Adrenal gland (tissue), 12 donors: Measurements from ENCODE around the gene SBF1. TPM values are rescaled to one million over a fixed set of nuclear protein-coding genes. Genes with fewer than 3 reads are reported as not detected.

Experiments
- DNase-seq, 7 donors: peaks; one replicate each; pipeline ENCODE4 v3.0.0-alpha.2; 2019 to 2020
- H3K27ac ChIP-seq, 5 donors: fragments of 200-600 bp; sonication (generic) in 4 of 5; 1 replicate in 3 of 5; 2 replicates in 2 of 5; pipeline versions ENCODE4 v1.5.1 to v1.8.0; 2016 to 2020; ENCODE audit warnings: mild to moderate bottlenecking in 1 of 5
- H3K27me3 ChIP-seq: fragments of 200-600 bp; 2 replicates; pipeline ENCODE4 v1.8.0; 2021
- H3K36me3 ChIP-seq, 2 donors: fragments of 200-600 bp; replicated peaks in 1 of 2; 1 replicate in 1 of 2; 2 replicates in 1 of 2; pipeline versions ENCODE4 v1.5.1 to v1.8.0; 2018 to 2022
- H3K4me1 ChIP-seq, 2 donors: fragments of 200-600 bp; replicated peaks in 1 of 2; 1 replicate in 1 of 2; 2 replicates in 1 of 2; pipeline versions ENCODE4 v1.5.1 to v1.8.0; 2018 to 2021
- H3K4me3 ChIP-seq, 4 donors: fragments of 200-600 bp; sonication (generic) in 3 of 4; one replicate each; pipeline ENCODE4 v1.5.1; 2016 to 2018
- H3K9me3 ChIP-seq, 3 donors: fragments of 200-600 bp; sonication (generic) in 1 of 3; replicated peaks in 1 of 3; 1 replicate in 2 of 3; 2 replicates in 1 of 3; pipeline versions ENCODE4 v1.5.1 to v1.8.0; 2016 to 2021
- CTCF ChIP-seq, 6 experiments: fragments of 450-650 bp in 4 of 6; fragments of 200-600 bp in 2 of 6; sonication (generic) in 1 of 6; IDR thresholded peaks; 1 replicate in 5 of 6; 2 replicates in 1 of 6; pipeline versions ENCODE4 v1.5.1 to v1.8.0; 2016 to 2021; ENCODE audit warnings: antibody characterized with exemption in 6 of 6, mild to moderate bottlenecking in 2 of 6, moderate library complexity in 1 of 6
- POLR2A ChIP-seq, 2 donors: fragments of 450-650 bp; IDR thresholded peaks; one replicate each; pipeline ENCODE4 v1.6.1; 2017; ENCODE audit warnings: antibody characterized with exemption in 2 of 2, mild to moderate bottlenecking in 2 of 2, moderate library complexity in 1 of 2
- WGBS, 4 donors: extraction: QIAGEN DNeasy Blood & Tissue Kit in 2 of 4; methylation state at CpG; one replicate each; pipeline versions ENCODE4 v1.1.5 to v1.1.7; 2013 to 2017; 5-methylcytosine and 5-hydroxymethylcytosine counted together
- intact Hi-C, 2 donors: fragments of 100-400 bp; cut with DNase I; formaldehyde crosslinking; loops; one replicate each; pipeline versions ENCODE4 v1.14.1 to v1.15.0; 2022 to 2023
- polyA plus RNA-seq, 3 donors: library from polyadenylated mRNA; stranded (reverse); fragments of 200-250 nt in 2 of 3; fragments of 350-450 nt in 1 of 3; fragmentation: Illumina TruSeq in 1 of 3; extraction: RNeasy Lipid Tissue Mini Kit (QIAGEN cat#74804) in 1 of 3; gene quantifications; one replicate each; pipeline ENCODE4 v1.2.3, GENCODE V29; 2013 to 2014
- total RNA-seq, 9 donors: library from RNA; depleted of rRNA in 4 of 9; stranded (reverse); fragments of >200 nt in 4 of 9; fragments of 120-200 nt in 1 of 9; fragmentation: NEBNext Ultra II Directional in 1 of 9; extraction: Animal tissue kit (Norgen Biotek cat#: 25700) in 1 of 9; gene quantifications; one replicate each; pipeline versions ENCODE4 v1.1.0 to v1.2.4, GENCODE V29; 2013 to 2023
- donor health status: healthy with polysubstance abuse.
- donor health status: Bipolar disorder and iron deficiency.
- donor health status: DM: yes; HTN: yes; CAD: no.
- donor health status: DM: no; HTN: no; CAD: no.
- donor health status: DM: no; HTN: no; CAD: no.
- donor health status: DM: yes; HTN: yes; CAD: no.

Gene SBF1
- total and polyA plus RNA-seq, 12 donors = 8.4 to 117 (median 72.9) TPM

- H3K9me3 ChIP-seq = no peaks in the 10 kb centered on the region
- peaks cover 6 to 12% of the 10 kb centered on the region in 2 donors for H3K4me1 ChIP-seq
- no peak overlapping the region for H3K4me3 ChIP-seq
- no peaks in the 10 kb centered on the region for H3K27me3 ChIP-seq
- DNase-seq = no peak
- peaks cover 0 to 23% of the 10 kb centered on the region in 2 donors for H3K36me3 ChIP-seq
- WGBS, 4 donors = 91 to 97% (median 96%) methylated on average over 21 to 25 of the region's 25 CpGs
- TF ChIP-seq POLR2A (IDR thresholded peaks at IDR 0.05) (no peak), CTCF (IDR thresholded peaks at IDR 0.05) (no peak)
- intact Hi-C loops = no loop called here
- no peak overlapping the region for H3K27ac ChIP-seq
Measured at GRCh38 chr22:50406416-50407170, 68.2 kb downstream of the SBF1 start.

- Histone ChIP-seq H3K36me3 (peaks cover 0 to 23% of the 10 kb centered on the region in 2 donors), H3K4me3 (no peak overlapping the region), H3K27ac (peak overlapping the region in 2 of 5 donors; percentile 60 to 79), H3K9me3 (no peaks in the 10 kb centered on the region), H3K4me1 (peaks cover 6 to 18% of the 10 kb centered on the region in 2 donors), H3K27me3 (no peaks in the 10 kb centered on the region)
- DNase-seq = peak; percentile 65 to 81 (median 72)
- TF ChIP-seq POLR2A (IDR thresholded peaks at IDR 0.05) = no peak
- TF ChIP-seq CTCF (IDR thresholded peaks at IDR 0.05) = no peak
- 21 to 34% (median 25%) methylated on average over 8 of the region's 8 CpGs for WGBS, 4 donors
- intact Hi-C loops = no loop called here
Measured at GRCh38 chr22:50403701-50404101, 71.1 kb downstream of the SBF1 start.

GRCh38 chr22:50401907-50402306 lies 72.9 kb downstream of the SBF1 start:
- Histone ChIP-seq H3K27me3 (no peaks in the 10 kb centered on the region), H3K36me3 (peaks cover 0 to 6% of the 10 kb centered on the region in 2 donors), H3K4me3 (no peak overlapping the region), H3K4me1 (peaks cover 6 to 18% of the 10 kb centered on the region in 2 donors), H3K27ac (no peak overlapping the region), H3K9me3 (no peaks in the 10 kb centered on the region)
- intact Hi-C loops = no loop called here
- DNase-seq = no peak
- TF ChIP-seq CTCF (IDR thresholded peaks at IDR 0.05) = no peak
- no peak for TF ChIP-seq POLR2A (IDR thresholded peaks at IDR 0.05)
- 91 to 99% (median 92%) methylated on average over 4 of the region's 4 CpGs for WGBS, 4 donors

GRCh38 chr22:50400931-50401330 lies 73.9 kb downstream of the SBF1 start:
- intact Hi-C loops = no loop called here
- peaks cover 0 to 5% of the 10 kb centered on the region in 2 donors for H3K36me3 ChIP-seq
- WGBS, 4 donors = 96 to 99% (median 99%) methylated on average over 5 of the region's 5 CpGs

More at GRCh38 chr22:50400931-50401330, 73.9 kb downstream of the SBF1 start:
- H3K27ac ChIP-seq = peak overlapping the region in 1 of 5 donors; percentile 89
- peaks cover 6 to 18% of the 10 kb centered on the region in 2 donors for H3K4me1 ChIP-seq
- no peaks in the 10 kb centered on the region for H3K27me3 ChIP-seq
- TF ChIP-seq POLR2A (IDR thresholded peaks at IDR 0.05) = no peak
- no peak for TF ChIP-seq CTCF (IDR thresholded peaks at IDR 0.05)
- DNase-seq = no peak
- no peak overlapping the region for H3K4me3 ChIP-seq
- H3K9me3 ChIP-seq = no peaks in the 10 kb centered on the region
